HUDEP-2 (cell line): ENCODE measurements around the gene WDR77.

Experiments used
- DNase-seq, 76 experiments: peaks; one replicate each; lab custom pipeline; 2025; ENCODE audit not compliant: unreplicated experiment in 76 of 76; lab: John Stamatoyannopoulos, UW

WDR77 gene

DNA sequence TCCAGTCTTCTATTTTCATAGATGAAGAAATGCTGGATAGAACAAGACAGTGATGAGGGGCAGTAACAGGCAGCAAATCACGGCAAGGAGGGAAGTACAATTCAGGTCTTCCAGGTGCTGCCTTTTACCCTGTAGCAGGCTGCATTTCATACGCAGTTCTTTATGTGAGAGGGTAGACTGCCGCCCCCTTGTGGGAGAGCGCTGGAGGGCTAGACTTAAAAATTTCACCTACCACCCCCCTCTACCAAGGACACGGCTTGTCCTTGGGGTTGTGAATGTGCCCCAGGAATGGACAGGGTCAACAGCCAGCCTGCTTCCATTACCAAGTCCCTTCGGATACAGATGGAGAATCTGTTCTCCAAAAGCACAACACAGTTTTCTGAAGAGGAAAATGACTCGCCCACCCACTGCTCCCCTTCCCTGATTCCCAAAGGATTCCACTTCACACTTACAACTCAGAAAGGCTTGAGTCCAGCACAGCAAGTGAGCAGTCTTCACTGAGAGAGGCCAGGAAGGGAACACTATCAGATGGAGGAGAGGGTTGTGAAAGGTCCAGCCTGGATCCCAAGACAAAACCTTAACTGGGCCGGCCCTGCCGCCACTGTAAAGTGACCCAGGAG, 7.4 kb downstream of the WDR77 start:
- DNase-seq = peak in 16 of 76 experiments; percentile 2 to 38 (median 16)

DNA sequence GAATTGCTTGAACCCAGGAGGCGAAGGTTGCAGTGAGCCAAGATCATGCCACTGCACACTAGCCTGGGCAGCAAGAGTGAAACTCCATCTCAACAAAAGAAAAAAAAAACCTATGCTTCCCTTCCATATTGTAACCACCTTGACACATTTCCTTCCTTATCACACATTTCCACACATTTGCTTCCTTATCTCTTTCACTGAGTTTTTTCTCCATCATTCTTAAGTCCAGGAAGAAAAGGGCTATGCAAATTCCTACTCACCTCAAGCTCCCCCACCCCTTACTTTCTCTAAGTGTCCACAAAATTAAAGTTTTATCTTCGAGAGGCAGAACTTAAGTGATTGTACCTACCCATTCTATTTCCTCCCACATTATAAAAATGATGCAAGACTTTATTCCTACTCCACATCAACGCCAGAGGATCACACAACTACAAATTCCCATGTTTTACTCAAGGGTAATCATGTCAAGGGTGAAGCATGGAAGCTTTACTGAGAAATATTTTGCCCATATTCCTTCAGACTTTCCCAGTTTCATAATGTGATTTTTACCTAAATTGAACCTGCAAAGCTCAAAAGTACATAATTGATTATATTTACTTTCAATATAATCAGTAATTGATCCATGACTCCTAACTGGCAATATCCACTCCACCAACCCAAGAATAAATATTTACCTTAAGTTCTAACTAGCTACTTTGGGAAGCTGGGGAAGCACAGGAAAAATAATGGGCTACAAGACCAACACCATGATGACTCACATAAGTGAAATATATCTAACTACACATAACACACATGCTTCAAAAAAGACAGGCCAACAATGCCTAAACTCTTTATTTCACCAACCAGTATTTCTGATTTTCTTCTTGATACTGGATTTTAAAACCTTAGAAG, 9.3 kb downstream of the WDR77 start:
- no peak for DNase-seq

DNA sequence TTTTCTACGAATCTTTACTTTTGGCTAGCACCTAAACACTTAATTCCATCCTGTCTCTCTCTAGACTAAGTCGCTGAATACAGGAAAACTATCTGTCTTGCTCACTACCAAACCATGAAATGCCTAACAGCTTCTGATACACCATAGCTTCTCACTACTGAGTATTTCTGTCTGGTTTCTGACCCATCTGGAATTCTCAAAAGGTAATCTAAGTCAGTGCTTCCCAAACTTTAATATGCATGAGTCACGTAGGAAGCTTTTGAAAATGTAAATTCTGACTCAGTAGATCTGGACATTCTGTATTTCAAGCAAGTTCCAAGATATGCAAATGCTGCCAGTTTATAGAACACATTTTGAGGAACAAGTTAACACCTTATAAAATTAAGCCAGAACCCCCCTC, 12.3 kb downstream of the WDR77 start:
- DNase-seq = no peak

DNA sequence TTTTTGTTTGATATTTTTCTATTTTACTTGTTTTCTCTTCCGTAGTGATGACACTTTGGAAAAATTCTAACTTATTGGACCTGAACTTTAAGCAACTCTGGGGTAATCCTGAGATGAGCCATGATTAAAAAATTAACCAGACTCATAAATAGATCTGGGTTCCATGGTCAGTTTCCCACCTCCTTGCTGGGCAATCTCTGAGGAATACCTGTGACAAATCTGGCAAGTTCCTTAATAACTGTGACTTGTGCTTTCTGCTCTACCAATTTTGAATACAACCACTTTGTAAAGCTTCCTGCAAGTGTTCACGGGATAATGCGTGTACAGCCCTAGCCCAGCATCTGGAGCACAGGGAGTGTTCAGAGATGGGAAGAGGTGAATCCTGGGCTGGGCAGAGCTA, 24.8 kb downstream of the WDR77 start:
- DNase-seq = no peak

DNA sequence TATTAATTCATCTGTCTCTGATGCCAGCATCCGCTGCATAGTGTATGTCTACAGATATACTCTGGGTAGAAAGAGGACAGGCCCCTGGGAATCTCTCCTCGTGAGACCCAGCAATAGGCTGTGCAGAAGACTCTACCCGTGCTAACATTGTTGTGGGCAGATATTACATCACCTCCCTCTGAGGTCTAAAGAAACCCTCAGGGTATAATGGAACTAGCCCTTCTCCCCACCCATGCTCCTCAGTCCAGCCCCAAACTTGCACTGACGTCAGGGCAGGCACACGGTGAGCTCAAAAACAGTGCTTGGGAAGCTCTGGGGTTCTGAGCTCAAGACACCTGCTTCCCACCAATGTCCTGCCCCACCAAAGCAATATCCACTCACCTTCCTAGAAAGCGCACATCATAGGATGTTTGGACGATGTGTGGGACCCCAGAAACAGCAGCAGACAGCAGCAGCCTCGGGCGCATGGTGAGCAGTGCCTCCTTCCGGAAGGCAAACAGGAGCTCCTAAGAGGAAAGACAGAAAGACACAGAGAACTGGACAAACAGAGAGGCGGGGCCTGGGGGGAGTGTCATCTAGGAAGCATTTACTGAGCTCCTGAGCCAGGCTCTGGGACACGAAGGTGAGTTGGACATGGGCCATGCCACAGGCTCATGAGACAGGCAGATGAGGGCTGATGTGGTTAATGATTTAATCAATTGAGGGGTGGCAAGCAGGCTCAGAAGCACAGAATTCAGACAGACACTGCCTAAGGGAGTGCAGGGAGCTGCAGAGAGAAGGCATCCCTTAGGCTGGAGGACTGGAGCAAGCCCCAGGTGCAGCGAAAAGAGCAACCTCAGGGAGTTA, 26.3 kb downstream of the WDR77 start:
- no peak for DNase-seq

DNA sequence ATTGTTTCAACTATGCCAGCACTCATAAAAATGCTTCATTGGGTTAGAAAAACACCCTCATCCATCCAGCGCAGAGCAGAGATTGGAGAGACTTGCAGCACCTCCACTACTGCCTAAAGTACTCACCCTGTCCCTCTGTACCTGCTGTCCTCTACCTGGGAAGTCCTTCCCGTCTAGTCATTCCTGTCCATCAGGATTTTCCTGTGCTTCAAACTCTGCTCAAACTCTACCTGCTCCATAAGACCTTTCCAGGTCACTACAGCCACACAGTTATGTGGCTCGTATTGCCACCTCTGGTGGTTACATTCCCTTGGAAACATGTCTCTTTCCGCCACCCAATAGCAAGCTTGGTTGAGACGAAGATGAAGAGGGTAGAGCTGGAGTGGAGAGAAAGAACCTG, 28.7 kb downstream of the WDR77 start:
- DNase-seq = no peak

DNA sequence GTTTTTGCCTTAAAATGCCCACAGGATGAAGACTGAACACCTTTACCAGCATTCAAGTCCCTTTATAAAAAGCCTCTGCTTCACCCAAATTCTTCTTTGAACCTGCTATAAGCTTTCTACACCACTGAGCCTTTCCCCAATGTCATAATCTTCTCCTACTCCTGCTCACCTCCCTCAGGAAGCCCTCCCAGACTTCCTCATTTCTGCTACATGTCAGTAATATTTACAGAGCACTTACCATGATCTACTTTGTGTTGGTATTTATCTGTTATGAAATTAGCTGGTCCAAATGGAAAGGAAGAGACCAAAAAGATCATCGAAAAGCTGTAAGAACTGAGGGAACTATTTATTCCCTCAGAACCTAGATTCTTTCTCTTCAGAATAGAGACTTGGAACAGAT, 30.0 kb downstream of the WDR77 start:
- no peak for DNase-seq

DNA sequence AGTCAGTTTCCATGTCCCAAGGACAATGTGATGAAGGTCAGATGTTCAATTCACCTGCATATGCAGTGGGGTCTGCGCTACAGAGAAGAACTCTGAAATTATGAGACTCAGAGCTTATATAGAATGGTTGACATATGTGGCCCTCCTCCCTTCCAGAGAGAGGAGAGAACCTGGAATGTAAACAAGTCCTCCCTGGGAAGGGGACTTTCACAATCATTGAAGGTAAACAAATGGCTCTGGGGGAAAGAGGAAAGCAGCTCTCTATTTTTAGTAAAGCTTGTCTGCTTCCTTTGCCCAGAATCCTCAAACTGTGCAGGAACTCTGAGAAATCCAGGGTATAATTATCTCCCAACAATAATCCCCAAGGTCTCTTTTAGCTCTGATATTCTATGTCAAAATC, 31.3 kb downstream of the WDR77 start:
- no peak for DNase-seq

DNA sequence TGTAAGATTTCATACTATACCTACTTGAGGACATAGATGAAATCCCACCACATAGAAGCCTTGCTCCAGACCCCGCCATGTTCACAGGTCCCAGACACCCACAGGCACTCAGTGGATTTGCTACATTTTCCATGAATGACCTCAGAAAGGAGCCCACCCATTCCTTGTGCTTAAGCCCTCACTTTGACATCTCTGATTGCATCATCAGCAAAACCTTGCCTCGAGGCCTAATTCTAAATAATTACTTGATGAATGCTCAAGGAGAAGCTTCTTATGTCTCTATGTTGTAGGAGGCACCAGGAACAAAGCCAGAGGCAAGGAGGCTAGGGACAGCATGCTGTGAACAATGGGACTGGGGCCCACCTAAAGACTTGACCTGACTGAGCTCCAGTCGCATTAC, 33.6 kb downstream of the WDR77 start:
- DNase-seq = no peak

DNA sequence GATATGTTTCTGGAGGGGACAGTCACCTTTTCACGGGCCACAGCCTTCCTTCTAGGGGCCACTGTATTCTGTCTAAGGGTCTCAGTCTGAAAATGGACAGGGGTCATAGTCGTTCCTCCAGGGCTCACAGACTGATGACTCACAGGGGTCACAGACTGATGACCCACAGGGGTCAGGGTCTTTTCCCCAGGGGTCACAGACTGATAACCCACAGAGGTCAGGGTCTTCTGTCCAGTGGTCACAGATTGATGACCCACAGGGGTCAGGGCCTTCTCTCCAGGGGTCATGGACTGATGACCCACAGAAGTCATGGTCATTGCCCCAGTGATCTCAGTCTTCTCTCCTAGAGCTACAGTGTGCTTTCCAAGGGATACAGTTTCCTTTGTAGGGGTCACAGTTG, 34.3 kb downstream of the WDR77 start:
- DNase-seq = no peak

DNA sequence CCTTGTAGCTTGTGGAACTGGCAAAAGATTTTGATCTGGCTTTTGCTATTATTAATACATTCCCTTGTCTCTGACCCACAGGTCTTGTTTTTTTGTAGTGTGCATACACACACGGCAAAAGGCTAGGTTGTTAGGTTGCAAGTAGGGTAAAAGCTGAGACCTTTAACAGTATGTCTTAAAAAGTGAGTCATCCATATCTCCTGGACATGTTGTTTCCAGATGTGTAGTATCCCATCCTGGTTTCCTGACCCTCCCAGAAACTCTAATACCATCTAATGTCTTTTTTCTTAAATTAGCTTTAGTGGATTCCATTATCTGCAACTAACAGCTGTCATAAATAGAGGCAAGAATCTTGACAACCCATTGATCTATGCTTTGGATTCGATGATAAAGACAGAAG, 36.2 kb downstream of the WDR77 start:
- no peak for DNase-seq

DNA sequence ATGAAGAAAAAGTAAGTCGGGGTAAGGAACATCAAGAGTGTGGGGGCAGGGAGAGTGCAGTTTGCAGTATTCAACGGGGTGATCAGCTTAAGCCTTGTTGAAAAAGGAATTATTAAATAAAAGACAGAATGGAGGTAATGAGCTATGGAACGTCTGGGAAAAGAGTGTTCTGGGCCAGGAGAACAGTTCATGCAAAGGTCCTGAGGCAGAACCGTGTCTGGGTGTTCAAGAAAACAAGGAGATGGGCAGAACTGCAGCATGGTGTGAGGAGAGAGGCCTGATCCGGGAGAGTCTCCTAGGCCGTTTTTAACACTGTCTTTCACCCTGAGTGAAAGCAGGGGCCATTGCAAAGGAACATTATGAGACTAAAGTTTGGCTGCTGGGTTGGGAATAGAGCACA, 41.8 kb downstream of the WDR77 start:
- DNase-seq = no peak

DNA sequence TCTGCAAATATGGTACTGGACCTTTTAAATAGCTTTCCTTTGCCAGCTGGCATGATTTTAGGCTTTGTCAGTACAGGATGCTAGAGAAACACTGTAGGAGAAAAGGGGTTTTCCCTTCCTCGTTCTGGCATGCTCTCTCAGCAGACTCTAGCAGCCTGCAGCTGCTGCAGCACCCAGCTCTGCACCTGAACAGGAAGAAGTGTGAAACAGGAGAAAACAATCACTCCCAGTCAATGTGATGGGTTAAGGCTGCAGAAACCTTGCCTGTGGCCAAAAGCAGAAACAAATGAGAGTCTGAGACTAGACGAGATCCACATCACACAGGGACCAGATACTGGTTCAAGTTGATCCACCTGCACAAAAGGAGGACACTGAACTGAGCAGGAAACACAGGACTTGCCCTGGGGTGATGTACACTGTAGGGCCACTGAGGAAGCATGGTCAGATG, 42.7 kb downstream of the WDR77 start:
- DNase-seq = no peak

DNA sequence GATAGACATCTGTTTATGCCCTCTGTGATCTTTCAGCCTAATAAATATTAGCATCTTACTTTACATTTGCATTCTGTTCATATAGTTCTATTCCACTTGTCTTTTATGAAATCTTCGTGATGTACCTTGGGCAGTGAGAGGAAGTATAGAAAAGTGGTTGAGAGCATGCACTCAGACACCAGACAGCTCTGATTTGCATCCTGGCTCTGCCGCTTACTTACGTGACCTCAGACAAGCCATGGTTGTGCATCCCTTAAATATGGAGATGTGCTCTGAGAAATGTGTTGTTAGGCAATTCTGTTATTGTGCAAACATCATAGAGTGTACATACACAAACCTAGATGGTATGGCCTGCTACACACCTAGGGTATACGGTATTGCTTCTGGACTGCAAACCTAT, 44.5 kb downstream of the WDR77 start:
- DNase-seq = no peak

DNA sequence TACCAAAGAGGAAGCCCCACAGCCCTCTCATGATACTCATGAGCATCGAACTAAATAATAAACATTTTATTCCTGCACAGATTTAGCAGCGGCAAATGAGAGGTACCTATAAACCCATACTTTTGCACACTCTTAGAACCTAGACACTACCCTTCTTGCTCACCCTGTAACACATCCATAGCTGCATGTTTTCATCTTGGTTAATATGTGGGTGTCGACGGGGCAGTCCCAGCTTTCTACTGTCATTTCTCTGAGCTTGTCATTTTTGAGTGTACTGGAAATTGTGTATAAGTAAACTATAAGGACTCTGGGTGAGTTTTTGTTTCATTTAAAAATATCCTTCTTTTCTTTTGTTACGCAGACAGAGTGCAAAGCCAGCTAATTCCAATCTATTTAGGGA, 47.0 kb downstream of the WDR77 start:
- no peak for DNase-seq

DNA sequence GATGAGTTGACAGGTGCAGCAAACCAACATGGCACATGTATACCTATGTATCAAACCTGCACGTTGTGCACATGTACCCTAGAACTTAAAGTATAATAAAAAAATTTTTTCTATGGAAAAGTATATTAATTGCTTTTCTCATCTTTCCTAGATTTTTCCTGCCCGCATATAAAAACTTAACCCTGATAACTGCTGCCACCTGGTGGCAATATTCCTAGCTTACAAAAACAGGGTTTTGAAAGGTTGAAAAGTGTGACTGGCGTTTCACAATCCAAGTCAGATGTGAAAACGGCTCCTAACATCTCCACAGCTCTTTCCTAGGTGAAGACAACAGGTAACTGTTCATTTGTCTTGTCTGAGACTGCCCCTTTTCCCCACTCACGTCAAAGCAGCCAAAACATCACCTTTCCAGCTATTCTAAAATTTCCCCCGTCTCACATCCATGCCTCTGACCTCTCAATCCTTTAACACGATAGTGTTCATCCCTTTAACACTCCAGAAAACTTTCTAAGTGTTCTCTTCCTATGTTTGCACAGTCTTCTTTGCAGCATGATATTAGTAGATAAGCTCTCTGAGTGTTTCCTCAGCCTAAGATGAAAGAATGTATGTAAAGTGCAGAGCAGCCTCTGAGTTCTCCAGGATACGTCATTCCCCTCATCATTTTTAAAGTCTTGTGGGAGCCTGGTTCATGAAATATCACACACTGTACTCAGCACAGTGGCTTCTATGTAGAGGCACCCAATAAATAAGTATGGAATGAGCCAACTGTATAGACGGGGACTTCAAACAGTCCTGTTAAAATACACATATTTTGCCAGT, 49.1 kb downstream of the WDR77 start:
- peak in 25 of 76 experiments; percentile 1 to 35 (median 12) for DNase-seq

DNA sequence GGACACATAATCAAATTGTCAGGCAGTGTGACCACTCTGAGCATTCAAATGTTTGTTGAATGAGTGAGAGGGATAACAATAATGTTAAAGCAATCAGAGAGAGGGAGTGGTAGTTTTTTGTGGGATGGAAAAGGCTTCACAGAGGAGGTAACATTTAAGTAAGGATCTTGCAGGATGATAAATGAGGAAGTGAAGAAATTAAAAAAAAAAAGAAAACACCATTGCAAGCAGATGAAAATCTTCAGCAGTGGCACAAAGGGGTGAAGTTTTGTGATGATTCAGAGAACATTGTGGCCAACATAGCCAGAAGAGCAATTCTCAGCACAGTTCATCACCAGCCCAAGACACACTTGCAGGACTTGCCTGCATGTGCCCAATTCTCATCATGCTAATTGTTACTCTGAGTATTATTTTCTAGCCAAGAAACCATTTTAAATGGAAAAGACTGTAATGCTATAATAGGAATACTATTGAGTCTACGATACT, 56.6 kb downstream of the WDR77 start:
- no peak for DNase-seq

DNA sequence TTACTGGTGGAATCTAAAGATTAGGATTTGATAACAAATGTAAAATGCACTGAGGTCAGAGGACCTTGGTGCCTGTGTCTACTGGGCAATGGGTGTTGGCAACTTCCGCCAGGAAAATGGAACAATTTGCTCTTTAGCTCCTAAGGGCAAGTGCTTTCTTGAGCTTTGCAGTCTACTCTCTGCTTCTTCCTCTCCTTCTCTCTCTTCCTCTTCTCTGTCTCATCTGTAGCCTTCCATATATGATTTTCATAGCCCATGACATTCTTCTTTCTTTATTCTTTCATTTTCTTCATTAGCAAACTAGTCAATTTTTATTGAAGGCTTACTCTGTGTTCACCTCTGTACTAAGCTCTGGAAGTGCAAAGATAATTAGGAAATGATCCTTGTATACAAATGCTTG, 57.0 kb downstream of the WDR77 start:
- no peak for DNase-seq
